Pons (tissue), 1 donor: Measurements from ENCODE around the gene HNRNPD.
"Not testable (repeated sequence)": the region's sequence is repeated elsewhere in the genome, so short reads cannot be mapped to it uniquely, and the experiment has no call there.

Experiments used
- DNase-seq: peaks from one replicate; pipeline ENCODE4 v3.0.0-alpha.2; 2016; ENCODE audit warnings: low spot score

The HNRNPD gene

GRCh38 chr4:82372517-82373485 lies 990 bp downstream of the HNRNPD start:
- peak; percentile 62 for DNase-seq

GRCh38 chr4:82371497-82371896 lies 2.3 kb downstream of the HNRNPD start:
- no peak for DNase-seq

GRCh38 chr4:82367438-82368097 lies 6.2 kb downstream of the HNRNPD start:
- no peak for DNase-seq

GRCh38 chr4:82366431-82366830 lies 7.4 kb downstream of the HNRNPD start:
- DNase-seq = not testable (repeated sequence)

DNA sequence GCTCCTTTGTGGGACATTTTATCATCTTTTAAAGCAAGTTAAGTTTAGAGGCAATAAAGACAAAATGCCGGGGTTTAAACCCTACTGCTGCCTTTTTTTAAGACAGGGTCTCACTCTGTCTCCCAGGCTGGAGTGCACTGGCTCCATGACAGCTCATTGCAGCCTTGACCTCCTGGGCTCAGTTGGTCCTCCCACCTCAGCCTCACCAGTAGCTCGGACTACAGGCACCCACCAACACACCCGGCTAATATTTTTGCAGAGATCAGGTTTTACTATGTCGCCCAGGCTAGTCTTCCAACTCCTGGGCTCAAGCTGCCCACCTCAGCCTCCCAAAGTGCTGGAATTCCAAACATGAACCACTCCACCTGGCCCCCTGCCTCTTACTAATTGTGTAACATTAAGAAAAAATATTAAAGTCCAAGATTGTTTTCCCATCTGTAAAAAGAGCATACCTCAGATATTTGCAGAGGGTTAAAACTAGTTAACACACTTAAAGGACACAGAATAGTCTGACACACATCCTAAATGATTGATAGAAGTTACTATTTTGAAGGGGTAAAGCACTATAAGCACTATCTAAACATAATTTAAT lies 9.8 kb downstream of the HNRNPD start:
- DNase-seq = no peak

GRCh38 chr4:82362565-82362964 lies 11.2 kb downstream of the HNRNPD start:
- no peak for DNase-seq

DNA sequence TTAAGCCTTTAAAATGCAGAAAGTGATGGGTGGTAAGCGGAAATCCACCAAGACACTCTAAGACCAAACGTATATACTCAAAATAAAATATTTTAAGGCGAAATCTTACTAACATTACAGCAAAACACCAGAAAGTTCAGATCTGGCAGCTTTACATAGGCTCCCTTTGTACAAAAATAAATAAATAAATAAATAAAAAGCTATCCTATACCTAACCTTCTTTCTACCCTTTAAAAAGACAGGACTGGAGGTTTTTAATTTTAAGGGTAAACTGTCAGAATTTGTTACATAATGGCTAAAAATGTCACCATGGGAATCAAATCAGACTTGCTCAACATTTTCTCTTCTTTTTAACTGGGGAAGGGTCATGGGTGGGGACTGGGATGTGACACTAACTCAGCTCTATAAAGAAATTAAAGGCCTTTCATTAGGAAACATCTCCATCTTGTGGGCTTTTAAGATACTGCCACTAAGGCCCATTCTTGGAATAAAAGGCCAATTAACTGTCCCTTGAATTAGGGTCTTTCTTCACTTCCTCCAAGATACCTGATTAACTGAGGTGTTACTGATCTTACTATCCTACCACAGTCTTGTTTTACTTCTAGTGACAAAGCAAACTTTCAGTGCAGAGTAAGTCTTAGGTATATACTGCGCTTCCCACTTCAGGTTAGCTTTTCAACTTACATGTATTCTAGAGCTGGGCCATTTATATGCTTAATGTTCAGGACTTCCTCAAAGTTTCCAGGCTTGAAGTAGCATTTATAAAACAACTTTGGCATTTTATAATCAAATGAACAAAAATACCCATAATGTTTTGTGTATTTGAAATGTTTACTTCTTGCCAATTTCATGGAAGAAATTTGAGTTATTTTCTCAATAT lies 13.3 kb downstream of the HNRNPD start:
- peak; percentile 66 for DNase-seq

- DNase-seq = no peak
Observed at GRCh38 chr4:82358847-82359246, 14.9 kb downstream of the HNRNPD start.

DNA sequence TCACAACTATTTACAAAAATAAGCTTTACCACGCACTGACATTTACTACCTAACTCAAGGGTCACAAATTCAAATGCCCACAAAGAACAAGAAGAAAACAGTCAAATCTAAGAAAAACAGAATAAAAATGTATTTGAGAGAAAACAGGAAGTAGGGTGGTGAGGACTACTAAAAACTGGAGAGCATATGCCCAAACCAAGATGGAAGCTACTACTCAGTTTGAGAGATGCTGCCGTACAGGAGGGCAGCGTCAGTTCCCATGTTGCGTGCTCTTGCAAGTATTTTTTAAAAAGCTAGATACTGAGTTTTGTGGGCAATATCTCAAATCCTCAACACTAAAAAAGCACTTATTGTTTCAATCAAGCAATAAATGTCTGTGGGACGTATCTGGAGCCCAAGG lies 16.2 kb downstream of the HNRNPD start:
- no peak for DNase-seq

DNA sequence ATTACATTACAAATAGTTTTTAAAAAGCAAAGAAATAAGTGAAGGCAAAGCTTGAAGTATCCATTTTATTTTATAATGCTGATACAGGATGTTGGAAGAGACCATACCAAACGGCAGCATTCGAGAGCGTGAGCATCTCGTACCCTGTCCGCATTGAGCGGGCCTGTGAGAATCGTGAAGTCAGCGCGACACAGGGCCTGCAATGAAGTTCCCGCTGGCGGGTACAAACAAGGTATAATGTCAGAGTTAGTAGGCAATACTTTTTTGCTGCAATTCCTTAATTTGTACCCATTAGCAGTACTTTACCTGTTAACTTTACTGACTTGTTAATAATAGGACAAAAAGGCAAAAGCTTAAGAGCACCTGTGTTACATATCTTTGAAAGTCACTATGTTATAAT lies 19.0 kb downstream of the HNRNPD start:
- no peak for DNase-seq

DNA sequence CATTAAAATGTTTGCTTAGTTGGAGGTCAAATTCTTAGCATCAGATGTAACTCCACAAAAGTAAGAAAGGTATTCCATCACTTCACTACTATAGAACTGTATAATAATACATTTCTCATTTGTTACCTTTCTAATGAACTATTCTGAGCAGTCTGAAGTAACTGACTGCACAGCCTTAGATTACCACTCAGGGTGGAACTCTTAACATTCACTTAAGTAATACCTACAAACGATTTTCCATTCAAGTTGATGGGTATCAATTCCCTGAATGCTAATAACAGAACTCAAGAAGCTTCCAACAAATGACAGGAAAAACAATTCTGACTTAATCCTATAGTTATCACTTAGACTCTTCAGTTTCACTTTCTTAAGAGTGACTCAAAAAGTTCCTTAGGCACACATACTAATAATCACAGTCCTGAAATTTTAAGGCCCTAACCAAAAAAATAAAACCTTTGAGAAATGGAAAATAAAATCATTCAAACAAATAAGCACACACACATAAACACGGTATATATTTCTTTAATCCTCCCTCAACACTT lies 20.9 kb downstream of the HNRNPD start:
- no peak for DNase-seq

- DNase-seq = no peak
Observed at GRCh38 chr4:82352118-82352824, 21.5 kb downstream of the HNRNPD start.

GRCh38 chr4:82346126-82346525 lies 27.7 kb downstream of the HNRNPD start:
- DNase-seq = no peak

GRCh38 chr4:82335043-82335442 lies 38.7 kb downstream of the HNRNPD start:
- DNase-seq = no peak

DNA sequence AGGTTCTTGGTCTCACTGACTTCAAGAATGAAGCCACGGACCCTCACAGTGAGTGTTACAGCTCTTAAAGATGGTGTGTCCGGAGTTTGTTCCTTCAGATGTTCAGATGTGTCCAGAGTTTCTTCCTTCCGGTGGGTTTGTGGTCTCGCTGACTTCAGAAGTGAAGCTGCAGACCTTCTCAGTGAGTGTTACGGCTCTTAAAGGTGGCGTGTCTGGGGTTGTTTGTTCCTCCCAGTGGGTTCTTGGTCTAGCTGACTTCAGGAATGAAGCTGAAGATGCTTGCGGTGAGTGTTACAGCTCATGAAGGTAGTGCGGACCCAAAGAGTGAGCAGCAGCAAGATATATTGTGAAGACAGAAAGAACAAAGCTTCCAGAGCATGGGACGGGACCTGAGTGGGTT lies 40.1 kb downstream of the HNRNPD start:
- not testable (repeated sequence) for DNase-seq

DNA sequence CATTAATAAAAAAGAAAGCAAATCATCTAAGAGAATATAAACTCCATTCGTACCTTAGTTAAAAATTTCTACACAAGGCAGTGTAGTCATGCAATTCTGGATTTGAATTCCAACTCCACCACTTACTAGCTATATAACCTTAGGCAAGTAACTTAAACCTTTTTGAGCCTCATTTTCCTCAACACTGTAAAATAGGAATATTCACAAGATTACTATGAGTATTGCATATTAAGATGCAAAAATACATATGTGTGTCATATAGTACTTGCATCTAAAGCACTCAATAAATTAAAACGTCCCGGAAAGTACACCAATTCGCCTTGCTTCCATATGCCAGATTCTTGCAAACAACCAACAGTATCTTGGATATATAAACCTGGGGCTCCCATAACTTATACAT lies 42.0 kb downstream of the HNRNPD start:
- DNase-seq = no peak

- no peak for DNase-seq
Observed at GRCh38 chr4:82320351-82320750, 53.4 kb downstream of the HNRNPD start.

GRCh38 chr4:82303063-82303462 lies 70.7 kb downstream of the HNRNPD start:
- DNase-seq = not testable (repeated sequence)
